GM12872 (cell line): Measurements from ENCODE around the gene ZDHHC17.

Experiments
- CTCF ChIP-seq: IDR thresholded peaks from 3 replicates; pipeline ENCODE4 v1.5.1; 2011; ENCODE audit warnings: low read depth, mild to moderate bottlenecking, low read length, moderate library complexity; ENCODE audit not compliant: insufficient read depth

ZDHHC17 gene

DNA sequence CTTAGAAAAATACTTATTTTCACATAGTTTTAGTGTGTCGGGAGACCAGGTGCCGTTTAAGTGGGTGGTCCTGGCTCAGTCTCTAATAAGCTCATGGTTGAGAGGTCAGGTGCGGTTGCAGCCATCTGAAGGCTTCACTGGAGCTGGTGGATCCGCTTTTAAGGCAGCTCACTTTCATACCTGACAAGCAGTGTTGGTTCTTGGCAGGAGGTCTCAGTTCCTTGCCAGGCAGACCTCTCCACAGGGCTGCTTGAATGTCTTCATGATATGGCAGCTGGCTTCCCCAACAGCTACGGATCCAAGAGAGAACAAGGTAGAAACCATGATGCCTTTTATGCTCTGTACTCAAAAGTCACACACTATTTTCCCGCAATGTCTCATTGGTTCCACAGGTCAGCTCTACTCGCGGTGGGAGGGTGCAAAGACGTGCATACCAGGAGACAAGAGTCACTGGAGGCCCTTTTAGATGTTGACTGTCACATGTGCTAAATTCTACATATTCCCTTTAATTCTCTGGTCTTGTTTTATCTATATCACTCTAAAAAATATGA is 8.0 kb upstream of the ZDHHC17 start:
- TF ChIP-seq CTCF = no peak

DNA sequence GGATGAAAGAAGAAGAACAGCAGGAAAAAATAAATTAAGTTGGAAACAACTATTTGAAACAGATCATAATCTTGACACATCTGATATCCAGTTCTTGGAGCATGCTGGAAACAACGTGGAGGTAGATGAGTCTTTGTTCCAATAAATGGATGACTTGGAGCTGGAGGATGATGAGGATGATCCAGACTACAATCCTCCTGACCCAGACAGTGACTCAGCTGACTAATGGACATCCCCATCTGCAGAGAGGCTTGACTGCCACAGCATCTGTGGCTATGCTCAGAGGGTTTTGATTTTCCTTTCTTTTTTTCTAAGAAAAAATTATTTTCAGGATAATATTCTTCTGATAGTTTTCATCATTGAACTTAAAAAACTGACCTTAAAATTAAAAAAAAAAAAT is 6.2 kb upstream of the ZDHHC17 start:
- TF ChIP-seq CTCF = no peak

- TF ChIP-seq CTCF = no peak
These were observed 1.3 kb upstream of the ZDHHC17 start for GRCh38 chr12:76762601-76762980.

DNA sequence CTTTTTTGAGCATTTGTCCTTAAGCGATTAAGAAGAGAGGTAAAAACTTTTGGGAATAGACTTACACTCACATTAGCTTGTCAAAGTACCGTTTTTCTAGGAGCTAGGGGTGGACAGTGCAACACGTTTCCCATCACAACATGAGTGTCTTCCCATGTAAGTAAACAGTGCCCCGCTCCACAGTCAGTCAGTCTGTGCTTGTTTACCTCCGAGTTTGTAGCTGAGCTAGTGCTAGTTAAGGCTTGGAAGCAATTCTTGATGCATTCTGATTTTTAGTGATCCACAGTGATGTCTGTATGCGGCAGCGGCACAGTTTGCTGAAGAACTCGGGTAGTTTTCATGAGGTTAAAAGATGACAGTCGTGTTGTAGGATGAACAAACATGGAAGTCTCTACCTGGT is 941 bp downstream of the ZDHHC17 start:
- TF ChIP-seq CTCF = no peak

DNA sequence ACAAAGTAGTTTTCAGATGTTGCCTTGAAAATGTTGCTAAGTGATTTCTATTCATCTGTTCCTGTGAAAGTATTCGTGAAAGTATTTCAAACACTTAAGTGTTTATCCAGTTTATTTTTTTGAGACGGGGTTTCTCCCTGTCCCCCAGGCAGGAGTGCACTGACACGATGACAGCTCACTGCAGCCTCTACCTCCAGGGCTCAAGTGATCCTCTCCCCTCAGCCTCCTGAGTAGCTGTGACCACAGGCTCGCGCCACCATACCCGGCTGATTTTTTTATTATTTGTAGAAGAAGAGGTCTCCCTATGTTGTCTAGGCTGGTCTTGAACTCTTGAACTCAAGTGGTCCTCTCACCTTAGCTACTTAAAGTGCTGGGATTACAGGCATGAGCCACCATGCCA is 1.7 kb downstream of the ZDHHC17 start:
- TF ChIP-seq CTCF = no peak

- TF ChIP-seq CTCF = no peak
These were observed 2.2 kb downstream of the ZDHHC17 start for GRCh38 chr12:76766161-76766560.

DNA sequence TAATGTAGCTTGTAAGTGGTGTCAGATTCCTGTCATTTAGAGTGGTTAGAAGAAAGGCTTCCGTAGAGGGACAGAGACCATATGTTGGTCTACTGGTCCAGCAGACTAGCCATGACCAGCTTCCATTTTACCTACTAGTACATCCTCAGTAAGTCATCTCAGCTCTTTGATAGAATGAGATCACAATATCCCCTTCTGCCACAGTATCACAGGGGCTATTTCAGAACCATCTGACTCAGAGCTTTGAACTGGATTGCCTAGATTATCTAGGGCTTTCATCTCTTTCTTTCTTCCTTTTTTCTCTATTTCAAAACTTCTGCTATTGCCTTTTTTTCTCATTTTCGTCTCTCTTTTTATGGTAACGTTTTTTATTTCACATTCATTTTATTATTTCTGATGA is 4.7 kb downstream of the ZDHHC17 start:
- TF ChIP-seq CTCF = no peak

- TF ChIP-seq CTCF = no peak
These were observed 13.9 kb downstream of the ZDHHC17 start for GRCh38 chr12:76777765-76778216.
